ENCODE measurements around the gene CNTN4.

DNA sequence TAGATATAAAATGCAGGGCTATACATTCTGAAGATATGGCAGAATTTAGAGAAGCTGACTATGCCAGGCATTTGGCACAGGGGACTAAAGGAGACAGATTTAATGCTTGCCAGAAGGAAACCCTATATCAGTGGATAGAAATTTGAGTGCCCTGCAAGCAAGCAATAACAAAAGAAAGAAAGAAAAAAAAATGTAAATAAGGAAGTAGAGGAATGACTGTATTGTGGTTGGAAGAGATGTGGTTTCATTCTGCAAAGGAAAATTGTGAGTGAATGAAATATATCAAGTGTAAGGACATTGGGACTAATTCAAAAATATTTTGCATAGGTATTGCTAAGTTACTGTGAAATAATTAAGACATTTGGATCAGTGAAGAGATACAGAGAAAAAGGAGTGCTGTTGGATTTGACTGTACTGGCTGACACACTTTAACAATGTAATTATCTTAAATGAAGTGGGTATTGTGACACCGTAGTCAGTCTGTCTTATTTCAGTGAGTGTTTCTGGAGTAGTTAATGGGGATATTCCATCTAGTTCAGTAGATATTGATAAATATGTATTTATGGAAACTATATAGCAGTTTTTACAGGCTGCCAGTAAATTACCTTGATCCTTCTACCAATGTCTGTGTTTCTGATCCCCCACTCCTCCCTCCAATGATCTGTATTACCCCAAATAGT is 418.2 kb downstream of the CNTN4 start:
- TF ChIP-seq, protein P1, sequence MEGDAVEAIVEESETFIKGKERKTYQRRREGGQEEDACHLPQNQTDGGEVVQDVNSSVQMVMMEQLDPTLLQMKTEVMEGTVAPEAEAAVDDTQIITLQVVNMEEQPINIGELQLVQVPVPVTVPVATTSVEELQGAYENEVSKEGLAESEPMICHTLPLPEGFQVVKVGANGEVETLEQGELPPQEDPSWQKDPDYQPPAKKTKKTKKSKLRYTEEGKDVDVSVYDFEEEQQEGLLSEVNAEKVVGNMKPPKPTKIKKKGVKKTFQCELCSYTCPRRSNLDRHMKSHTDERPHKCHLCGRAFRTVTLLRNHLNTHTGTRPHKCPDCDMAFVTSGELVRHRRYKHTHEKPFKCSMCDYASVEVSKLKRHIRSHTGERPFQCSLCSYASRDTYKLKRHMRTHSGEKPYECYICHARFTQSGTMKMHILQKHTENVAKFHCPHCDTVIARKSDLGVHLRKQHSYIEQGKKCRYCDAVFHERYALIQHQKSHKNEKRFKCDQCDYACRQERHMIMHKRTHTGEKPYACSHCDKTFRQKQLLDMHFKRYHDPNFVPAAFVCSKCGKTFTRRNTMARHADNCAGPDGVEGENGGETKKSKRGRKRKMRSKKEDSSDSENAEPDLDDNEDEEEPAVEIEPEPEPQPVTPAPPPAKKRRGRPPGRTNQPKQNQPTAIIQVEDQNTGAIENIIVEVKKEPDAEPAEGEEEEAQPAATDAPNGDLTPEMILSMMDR (IDR thresholded peaks at IDR 0.05) = no peak
- TF ChIP-seq POLR2A (IDR thresholded peaks at IDR 0.05) = no peak

All from breast epithelium (tissue), 3 donors.